Measurements from ENCODE around the gene STXBP6. TPM values are rescaled to one million over a fixed set of nuclear protein-coding genes. Genes with fewer than 3 reads are reported as not detected.
A peak's percentile ranks its signal among the peaks of the same experiment; 100 is the strongest.

Gene STXBP6
- total and polyA plus RNA-seq, 2 experiments from 2014 or later: 19.7 to 29.0 TPM

GRCh38 chr14:24944800-24945199, 105.1 kb downstream of the STXBP6 start (continued):
- no peak for TF ChIP-seq ETS1 (IDR thresholded peaks at IDR 0.05)
- no peak for TF ChIP-seq ZNF114 (CRISPR knock-in tag; IDR thresholded peaks at IDR 0.05)
- TF ChIP-seq POLR2AphosphoS5 (IDR thresholded peaks at IDR 0.05; ENCODE audit: low read depth): no peak
- no peak for TF ChIP-seq NANOG (IDR thresholded peaks at IDR 0.05; ENCODE audit: borderline replicate concordance)

DNA sequence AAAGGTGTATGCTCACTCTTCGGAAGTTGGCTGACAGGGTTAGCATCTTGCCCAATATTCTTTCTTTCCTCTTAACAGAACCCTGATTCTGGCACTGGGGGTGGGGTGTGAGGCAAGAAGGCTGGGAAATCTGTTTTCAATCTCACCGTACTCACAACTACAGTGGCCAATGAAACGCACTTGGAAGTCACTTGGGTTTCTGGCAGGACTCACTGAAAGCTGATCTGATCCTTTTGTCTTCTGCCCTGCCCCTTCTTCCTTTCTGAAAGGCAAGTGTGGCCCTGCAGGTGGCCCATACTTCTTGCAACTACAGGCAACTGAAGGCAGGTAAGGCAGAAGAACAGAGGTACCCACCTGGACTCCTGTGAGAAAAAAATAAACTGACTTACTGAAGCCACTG, 106.9 kb downstream of the STXBP6 start:
- no peaks in the 10 kb centered on the region for H3K27me3 ChIP-seq (ENCODE audit: insufficient read depth)
- Mint-ChIP-seq H3K27ac (peak overlapping the region; percentile 93), H3K27me3 (ENCODE audit: insufficient read depth, low read depth, poor library complexity) (peaks cover 7% of the 10 kb centered on the region), H3K9me3 (no peaks in the 10 kb centered on the region), H3K36me3 (ENCODE audit: low read depth) (no peaks in the 10 kb centered on the region), H3K4me3 (peak overlapping the region; percentile 45; the same call in 2 of the 3 replicates), H3K4me1 (peaks cover 42% of the 10 kb centered on the region)
- peaks cover 32% of the 10 kb centered on the region for H3K4me1 ChIP-seq (ENCODE audit: insufficient read depth)
- ATAC-seq (peak; percentile 95), DNase-seq (ENCODE audit: low spot score) (peak; percentile 91)
- H3F3A ChIP-seq (replicated peaks; ENCODE audit: low read depth): no peaks in the 10 kb centered on the region
- H3K27ac ChIP-seq (ENCODE audit: low read depth): peak overlapping the region; percentile 89
- H3K4me3 ChIP-seq: no peak overlapping the region
- no peaks in the 10 kb centered on the region for H3K36me3 ChIP-seq (ENCODE audit: insufficient read depth)
- H3K79me2 ChIP-seq (replicated peaks; ENCODE audit: insufficient read depth): 0 out of 2 replicates have a peak, but pooled peaks cover 3% of the 10 kb centered on the region
- H3K9me2 ChIP-seq (ENCODE audit: insufficient read depth): peaks cover 4% of the 10 kb centered on the region; the same call in 1 of the 2 replicates
- peak overlapping the region; percentile 64; the same call in 1 of the 2 replicates for H3K4me2 ChIP-seq
- H4K20me1 ChIP-seq (replicated peaks; ENCODE audit: insufficient read depth): no peaks in the 10 kb centered on the region
- H2AFZ ChIP-seq: no peak overlapping the region
- TF ChIP-seq ZNF331 (CRISPR knock-in tag; IDR thresholded peaks at IDR 0.05; ENCODE audit: low read depth) (no peak), CTCF (conservative IDR thresholded peaks at IDR 0.05; ENCODE audit: low read depth in 2 of 2) (0 out of 4 replicates have a peak, but pooled peaks of 1 of the 2 experiments have one; percentile 3), STAT1 (IDR thresholded peaks at IDR 0.05; ENCODE audit: unreplicated experiment) (no peak), JUNB (IDR thresholded peaks at IDR 0.05; ENCODE audit: unreplicated experiment) (no peak), ZNF114 (CRISPR knock-in tag; IDR thresholded peaks at IDR 0.05) (0 out of 2 replicates have a peak, but pooled peaks have one; percentile 41), CREB1 (CRISPR knock-in tag; IDR thresholded peaks at IDR 0.05; ENCODE audit: low read depth) (no peak), EZH2 (IDR thresholded peaks at IDR 0.05; ENCODE audit: low read depth, unreplicated experiment) (no peak), POLR2AphosphoS5 (IDR thresholded peaks at IDR 0.05; ENCODE audit: low read depth) (no peak), ETS1 (IDR thresholded peaks at IDR 0.05) (no peak)
- TF ChIP-seq, protein P1, sequence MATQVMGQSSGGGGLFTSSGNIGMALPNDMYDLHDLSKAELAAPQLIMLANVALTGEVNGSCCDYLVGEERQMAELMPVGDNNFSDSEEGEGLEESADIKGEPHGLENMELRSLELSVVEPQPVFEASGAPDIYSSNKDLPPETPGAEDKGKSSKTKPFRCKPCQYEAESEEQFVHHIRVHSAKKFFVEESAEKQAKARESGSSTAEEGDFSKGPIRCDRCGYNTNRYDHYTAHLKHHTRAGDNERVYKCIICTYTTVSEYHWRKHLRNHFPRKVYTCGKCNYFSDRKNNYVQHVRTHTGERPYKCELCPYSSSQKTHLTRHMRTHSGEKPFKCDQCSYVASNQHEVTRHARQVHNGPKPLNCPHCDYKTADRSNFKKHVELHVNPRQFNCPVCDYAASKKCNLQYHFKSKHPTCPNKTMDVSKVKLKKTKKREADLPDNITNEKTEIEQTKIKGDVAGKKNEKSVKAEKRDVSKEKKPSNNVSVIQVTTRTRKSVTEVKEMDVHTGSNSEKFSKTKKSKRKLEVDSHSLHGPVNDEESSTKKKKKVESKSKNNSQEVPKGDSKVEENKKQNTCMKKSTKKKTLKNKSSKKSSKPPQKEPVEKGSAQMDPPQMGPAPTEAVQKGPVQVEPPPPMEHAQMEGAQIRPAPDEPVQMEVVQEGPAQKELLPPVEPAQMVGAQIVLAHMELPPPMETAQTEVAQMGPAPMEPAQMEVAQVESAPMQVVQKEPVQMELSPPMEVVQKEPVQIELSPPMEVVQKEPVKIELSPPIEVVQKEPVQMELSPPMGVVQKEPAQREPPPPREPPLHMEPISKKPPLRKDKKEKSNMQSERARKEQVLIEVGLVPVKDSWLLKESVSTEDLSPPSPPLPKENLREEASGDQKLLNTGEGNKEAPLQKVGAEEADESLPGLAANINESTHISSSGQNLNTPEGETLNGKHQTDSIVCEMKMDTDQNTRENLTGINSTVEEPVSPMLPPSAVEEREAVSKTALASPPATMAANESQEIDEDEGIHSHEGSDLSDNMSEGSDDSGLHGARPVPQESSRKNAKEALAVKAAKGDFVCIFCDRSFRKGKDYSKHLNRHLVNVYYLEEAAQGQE (IDR thresholded peaks at IDR 0.05; ENCODE audit: unreplicated experiment): no peak

Measured in GM23338 (cell line).